Measurements from ENCODE around the gene PDHA2. TPM values are rescaled to one million over a fixed set of nuclear protein-coding genes. Genes with fewer than 3 reads are reported as not detected.

Gene PDHA2
- total RNA-seq, 1 experiment from 2014 or later = not detected

GRCh38 chr4:95825546-95825945 is 14.3 kb upstream of the PDHA2 start:
- no peaks in the 10 kb centered on the region for H3K27me3 Mint-ChIP-seq (ENCODE audit: unreplicated experiment)
- H3K9me3 Mint-ChIP-seq (ENCODE audit: low read depth, unreplicated experiment) = no peaks in the 10 kb centered on the region
- no peaks in the 10 kb centered on the region for H3K36me3 Mint-ChIP-seq (ENCODE audit: insufficient read depth, unreplicated experiment)
- intact Hi-C loops (cut with micrococcal nuclease; ENCODE audit: unreplicated experiment) = no loop called here
- TF ChIP-seq CTCF (IDR thresholded peaks at IDR 0.05; ENCODE audit: unreplicated experiment) = no peak
- H3K4me3 Mint-ChIP-seq (ENCODE audit: low read depth, unreplicated experiment) = no peak overlapping the region
- CTCF ChIA-PET = no interaction called here
- DNase-seq = no peak
- no peak overlapping the region for H3K27ac Mint-ChIP-seq (ENCODE audit: unreplicated experiment)
- BruUV-seq (replicated peaks) = no TSS peak
- H3K4me1 Mint-ChIP-seq (ENCODE audit: low read depth, unreplicated experiment) = no peaks in the 10 kb centered on the region

GRCh38 chr4:95830651-95831050 is 9.2 kb upstream of the PDHA2 start:
- H3K4me1 Mint-ChIP-seq (ENCODE audit: low read depth, unreplicated experiment) = no peaks in the 10 kb centered on the region
- CTCF ChIA-PET = no interaction called here

GRCh38 chr4:95831166-95831565 is 8.7 kb upstream of the PDHA2 start:
- Mint-ChIP-seq H3K36me3 (ENCODE audit: insufficient read depth, unreplicated experiment) (no peaks in the 10 kb centered on the region), H3K27ac (ENCODE audit: unreplicated experiment) (no peak overlapping the region), H3K9me3 (ENCODE audit: low read depth, unreplicated experiment) (no peaks in the 10 kb centered on the region), H3K27me3 (ENCODE audit: unreplicated experiment) (no peaks in the 10 kb centered on the region), H3K4me1 (ENCODE audit: low read depth, unreplicated experiment) (no peaks in the 10 kb centered on the region), H3K4me3 (ENCODE audit: low read depth, unreplicated experiment) (no peak overlapping the region)
- DNase-seq = no peak
- CTCF ChIA-PET = no interaction called here
- no peak for TF ChIP-seq CTCF (IDR thresholded peaks at IDR 0.05; ENCODE audit: unreplicated experiment)
- BruUV-seq (replicated peaks) = no TSS peak
- intact Hi-C loops (cut with micrococcal nuclease; ENCODE audit: unreplicated experiment) = no loop called here

More at GRCh38 chr4:95830651-95831050, 9.2 kb upstream of the PDHA2 start:
- intact Hi-C loops (cut with micrococcal nuclease; ENCODE audit: unreplicated experiment) = no loop called here
- BruUV-seq (replicated peaks) = no TSS peak
- Mint-ChIP-seq H3K27ac (ENCODE audit: unreplicated experiment) (no peak overlapping the region), H3K27me3 (ENCODE audit: unreplicated experiment) (no peaks in the 10 kb centered on the region), H3K9me3 (ENCODE audit: low read depth, unreplicated experiment) (no peaks in the 10 kb centered on the region), H3K36me3 (ENCODE audit: insufficient read depth, unreplicated experiment) (no peaks in the 10 kb centered on the region), H3K4me3 (ENCODE audit: low read depth, unreplicated experiment) (no peak overlapping the region)
- no peak for TF ChIP-seq CTCF (IDR thresholded peaks at IDR 0.05; ENCODE audit: unreplicated experiment)
- DNase-seq = no peak

- H3K27me3 Mint-ChIP-seq (ENCODE audit: unreplicated experiment) = no peaks in the 10 kb centered on the region
- no peaks in the 10 kb centered on the region for H3K9me3 Mint-ChIP-seq (ENCODE audit: low read depth, unreplicated experiment)
- H3K4me1 Mint-ChIP-seq (ENCODE audit: low read depth, unreplicated experiment) = no peaks in the 10 kb centered on the region
- no peak for TF ChIP-seq CTCF (IDR thresholded peaks at IDR 0.05; ENCODE audit: unreplicated experiment)
- DNase-seq = no peak
- no peak overlapping the region for H3K4me3 Mint-ChIP-seq (ENCODE audit: low read depth, unreplicated experiment)
- no peaks in the 10 kb centered on the region for H3K36me3 Mint-ChIP-seq (ENCODE audit: insufficient read depth, unreplicated experiment)
- CTCF ChIA-PET = no interaction called here
- intact Hi-C loops (cut with micrococcal nuclease; ENCODE audit: unreplicated experiment) = no loop called here
- no TSS peak for BruUV-seq (replicated peaks)
- no peak overlapping the region for H3K27ac Mint-ChIP-seq (ENCODE audit: unreplicated experiment)
These were observed 6.1 kb upstream of the PDHA2 start for GRCh38 chr4:95833711-95834194.

All from Calu3 (cell line).